Epithelial cell of esophagus (primary cell): Measurements from ENCODE around the gene SLCO2B1.

ENCODE experiments used
- DNase-seq: peaks from one replicate; pipeline ENCODE4 v3.0.0; 2010; ENCODE audit warnings: low read depth
- H3K4me3 ChIP-seq: 2 replicates; pipeline ENCODE4 v1.5.1; 2011; ENCODE audit warnings: mild to moderate bottlenecking, low read length, control low read depth
- TF ChIP-seq, protein P1 (sequence below): IDR thresholded peaks from 2 replicates; pipeline ENCODE4 v1.5.1; 2011; ENCODE audit warnings: low read depth, mild to moderate bottlenecking, low read length, control low read depth, inconsistent platforms; ENCODE audit not compliant: insufficient read depth; ENCODE audit errors: missing control alignments

Gene SLCO2B1

DNA sequence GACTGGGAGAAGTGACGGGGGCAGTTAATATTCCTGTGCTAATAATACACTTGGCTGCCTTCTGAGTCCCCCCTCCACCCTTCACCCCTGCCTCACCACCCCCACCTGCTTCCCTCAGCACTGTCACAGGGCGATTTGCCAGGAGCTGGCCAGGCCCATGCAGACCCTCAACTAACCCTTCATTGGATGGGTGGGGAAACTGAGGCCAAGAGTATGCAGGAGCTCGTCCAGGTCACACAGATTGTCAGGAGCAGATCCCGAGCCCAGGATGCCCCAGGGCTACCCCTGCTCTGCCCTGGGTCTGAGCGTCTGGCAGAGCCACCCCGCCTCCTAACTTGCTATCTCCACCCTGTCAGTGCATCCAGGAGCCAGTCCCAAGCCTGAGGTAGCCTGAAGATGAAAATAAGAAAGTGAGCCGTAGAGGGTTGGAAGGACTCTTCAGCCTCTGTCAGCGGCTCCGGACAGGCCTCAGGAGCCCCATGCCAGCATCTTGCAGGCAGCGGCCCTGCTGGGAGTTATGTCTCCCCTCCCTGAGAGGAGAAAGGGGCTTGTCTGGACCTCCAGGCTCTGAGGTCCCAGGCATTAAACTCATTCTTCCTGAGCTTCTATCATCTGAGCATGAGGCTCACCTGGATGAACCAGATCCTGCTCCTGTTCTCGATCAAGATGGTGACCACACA, 95.9 kb downstream of the SLCO2B1 start:
- H3K4me3 ChIP-seq: no peak overlapping the region
- DNase-seq: no peak
- TF ChIP-seq, protein P1, sequence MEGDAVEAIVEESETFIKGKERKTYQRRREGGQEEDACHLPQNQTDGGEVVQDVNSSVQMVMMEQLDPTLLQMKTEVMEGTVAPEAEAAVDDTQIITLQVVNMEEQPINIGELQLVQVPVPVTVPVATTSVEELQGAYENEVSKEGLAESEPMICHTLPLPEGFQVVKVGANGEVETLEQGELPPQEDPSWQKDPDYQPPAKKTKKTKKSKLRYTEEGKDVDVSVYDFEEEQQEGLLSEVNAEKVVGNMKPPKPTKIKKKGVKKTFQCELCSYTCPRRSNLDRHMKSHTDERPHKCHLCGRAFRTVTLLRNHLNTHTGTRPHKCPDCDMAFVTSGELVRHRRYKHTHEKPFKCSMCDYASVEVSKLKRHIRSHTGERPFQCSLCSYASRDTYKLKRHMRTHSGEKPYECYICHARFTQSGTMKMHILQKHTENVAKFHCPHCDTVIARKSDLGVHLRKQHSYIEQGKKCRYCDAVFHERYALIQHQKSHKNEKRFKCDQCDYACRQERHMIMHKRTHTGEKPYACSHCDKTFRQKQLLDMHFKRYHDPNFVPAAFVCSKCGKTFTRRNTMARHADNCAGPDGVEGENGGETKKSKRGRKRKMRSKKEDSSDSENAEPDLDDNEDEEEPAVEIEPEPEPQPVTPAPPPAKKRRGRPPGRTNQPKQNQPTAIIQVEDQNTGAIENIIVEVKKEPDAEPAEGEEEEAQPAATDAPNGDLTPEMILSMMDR: no peak

DNA sequence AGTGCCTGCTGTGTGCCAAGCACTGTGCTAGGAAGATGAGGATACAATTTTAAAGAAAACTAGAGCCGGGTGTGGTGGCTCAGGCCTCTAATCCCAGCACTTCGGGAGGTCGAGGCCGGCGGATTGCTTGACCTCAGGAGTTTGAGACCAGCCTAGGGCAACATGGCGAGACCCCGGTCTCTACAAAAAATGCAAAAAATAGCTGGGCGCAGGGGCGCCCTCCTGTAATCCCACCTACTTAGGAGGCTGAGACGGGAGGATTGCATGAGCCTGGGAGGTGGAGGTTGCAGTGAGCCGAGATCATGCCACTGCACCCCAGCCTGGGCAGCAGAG, 98.0 kb downstream of the SLCO2B1 start:
- TF ChIP-seq, protein P1: no peak
- DNase-seq: no peak
- H3K4me3 ChIP-seq: no peak overlapping the region

DNA sequence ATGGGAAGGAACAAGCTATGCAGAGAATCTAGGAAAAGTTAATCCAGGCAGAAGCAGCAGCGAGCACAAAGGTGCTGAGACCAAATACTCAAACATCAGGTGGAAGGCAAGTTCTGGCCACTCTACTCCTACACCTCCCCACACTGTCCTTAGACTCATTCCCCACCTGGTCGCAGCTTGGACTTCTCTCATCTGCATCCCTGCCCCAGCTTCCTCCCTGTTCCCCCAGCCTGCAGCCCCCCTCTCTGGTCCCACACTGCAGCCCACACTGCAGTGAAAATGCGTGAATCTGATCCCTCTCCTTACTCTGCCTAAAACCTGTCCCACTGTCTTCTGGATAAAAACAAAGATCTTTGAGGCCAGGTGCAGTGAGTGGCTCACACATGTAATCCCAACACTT, 98.8 kb downstream of the SLCO2B1 start:
- no peak for DNase-seq
- TF ChIP-seq, protein P1: no peak
- H3K4me3 ChIP-seq: no peak overlapping the region

DNA sequence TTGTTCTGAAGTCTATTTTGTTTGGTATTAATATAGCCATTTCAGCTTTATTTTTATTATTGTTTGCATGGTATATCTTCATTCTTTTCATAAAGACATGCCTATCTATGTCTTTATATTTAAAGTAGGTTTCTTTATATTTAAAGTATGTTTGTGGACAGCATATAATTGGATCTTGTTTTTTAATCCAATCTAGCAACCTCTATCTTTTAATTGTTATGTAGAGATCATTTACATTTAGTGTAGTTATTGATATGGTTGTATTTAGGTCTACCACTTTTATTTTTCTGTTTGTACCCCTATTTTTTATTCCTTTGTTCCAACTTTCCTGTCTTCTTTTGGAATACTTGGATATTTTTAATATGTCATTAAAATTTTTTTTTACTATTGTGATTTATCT, 103.4 kb downstream of the SLCO2B1 start:
- no peak for DNase-seq
- TF ChIP-seq, protein P1: no peak
- no peak overlapping the region for H3K4me3 ChIP-seq
